GM12801 (cell line): Measurements from ENCODE around the gene ARMH1.

ENCODE experiments used
- TF ChIP-seq, protein P1 (sequence below): IDR thresholded peaks from one replicate; pipeline ENCODE4 v1.5.1; 2011; ENCODE audit warnings: control low read depth; ENCODE audit not compliant: insufficient read length; ENCODE audit errors: extremely low read depth

ARMH1 gene

DNA sequence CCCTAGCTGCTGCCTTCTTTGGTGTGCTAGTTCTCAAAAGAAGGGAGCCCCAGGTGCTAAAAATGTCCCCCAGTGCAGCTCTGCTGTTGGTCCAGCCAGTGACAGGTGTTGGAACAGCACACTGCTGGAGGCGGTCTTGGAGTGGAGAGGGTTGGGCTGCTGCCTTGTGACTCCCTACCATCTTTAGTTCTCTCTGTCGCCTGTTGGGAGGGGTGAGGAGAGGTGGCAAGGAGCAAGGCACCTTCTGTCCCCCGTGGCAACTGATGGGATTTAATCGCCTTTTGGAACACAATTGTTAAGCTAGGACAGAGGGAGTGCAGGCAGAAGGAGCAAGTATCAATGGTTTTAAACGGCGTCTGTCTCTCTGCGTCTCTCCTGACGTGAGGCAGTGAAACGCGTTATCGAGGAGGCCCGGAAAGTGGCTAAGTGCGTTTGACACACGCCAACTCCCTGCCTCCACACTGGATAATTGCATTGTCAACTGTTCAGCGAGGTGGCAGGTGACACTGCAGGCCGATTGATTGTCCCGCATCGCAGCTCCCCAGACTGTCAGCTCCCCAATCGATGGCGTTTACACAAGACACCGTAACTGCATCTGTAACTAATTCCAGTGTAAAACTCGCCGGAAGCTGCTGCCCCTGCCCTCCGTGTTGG, 34.2 kb upstream of the ARMH1 start:
- TF ChIP-seq, protein P1, sequence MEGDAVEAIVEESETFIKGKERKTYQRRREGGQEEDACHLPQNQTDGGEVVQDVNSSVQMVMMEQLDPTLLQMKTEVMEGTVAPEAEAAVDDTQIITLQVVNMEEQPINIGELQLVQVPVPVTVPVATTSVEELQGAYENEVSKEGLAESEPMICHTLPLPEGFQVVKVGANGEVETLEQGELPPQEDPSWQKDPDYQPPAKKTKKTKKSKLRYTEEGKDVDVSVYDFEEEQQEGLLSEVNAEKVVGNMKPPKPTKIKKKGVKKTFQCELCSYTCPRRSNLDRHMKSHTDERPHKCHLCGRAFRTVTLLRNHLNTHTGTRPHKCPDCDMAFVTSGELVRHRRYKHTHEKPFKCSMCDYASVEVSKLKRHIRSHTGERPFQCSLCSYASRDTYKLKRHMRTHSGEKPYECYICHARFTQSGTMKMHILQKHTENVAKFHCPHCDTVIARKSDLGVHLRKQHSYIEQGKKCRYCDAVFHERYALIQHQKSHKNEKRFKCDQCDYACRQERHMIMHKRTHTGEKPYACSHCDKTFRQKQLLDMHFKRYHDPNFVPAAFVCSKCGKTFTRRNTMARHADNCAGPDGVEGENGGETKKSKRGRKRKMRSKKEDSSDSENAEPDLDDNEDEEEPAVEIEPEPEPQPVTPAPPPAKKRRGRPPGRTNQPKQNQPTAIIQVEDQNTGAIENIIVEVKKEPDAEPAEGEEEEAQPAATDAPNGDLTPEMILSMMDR = no peak

DNA sequence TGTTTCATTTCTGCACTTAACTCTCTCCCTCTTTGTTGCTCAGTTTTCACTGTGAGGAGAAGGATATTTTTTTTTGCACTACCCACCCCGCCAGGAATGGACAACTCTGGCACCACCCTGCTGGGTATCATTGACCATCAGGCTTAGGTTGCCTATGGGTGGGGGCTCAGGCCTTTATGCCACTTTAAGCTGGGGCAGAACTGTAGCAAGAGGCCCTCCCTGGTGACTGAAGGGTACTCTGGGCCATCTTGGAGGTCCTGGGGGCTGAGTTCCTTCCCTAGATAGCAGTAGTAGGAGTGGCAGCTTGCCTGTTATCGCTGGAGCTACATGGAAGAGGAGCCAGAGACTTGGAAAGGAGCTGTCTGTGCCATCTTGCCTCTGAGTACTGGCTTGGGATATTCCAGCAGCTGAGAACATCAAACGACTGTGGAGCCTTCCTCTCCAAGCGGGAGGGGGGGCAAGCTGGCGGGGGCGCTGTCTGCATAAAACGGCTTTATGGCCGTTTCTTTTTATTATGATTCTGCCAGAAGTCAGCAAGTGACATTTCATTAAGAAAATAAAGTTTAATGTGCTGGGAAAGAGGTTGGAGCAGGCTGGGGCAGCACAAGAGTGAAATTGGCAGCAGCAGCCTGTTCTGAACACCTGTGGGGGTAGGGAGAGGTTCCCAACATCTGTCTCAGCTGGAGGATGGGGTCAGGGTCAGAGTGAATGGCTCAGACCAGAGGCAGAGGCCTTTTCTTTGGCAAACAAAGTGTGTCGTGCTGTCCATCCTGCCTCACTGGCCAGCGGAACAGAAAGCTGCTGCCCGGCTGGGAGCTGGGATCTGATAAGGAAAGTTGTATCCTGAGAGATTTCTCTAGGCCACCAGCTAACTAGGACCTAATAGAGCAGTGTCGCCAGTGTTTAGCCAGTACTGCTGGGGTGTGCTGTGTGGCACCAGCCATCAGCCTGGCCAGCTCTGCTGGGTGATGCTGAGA, 33.1 kb upstream of the ARMH1 start:
- TF ChIP-seq, protein P1 = no peak

GRCh38 chr1:44642255-44642654, 32.3 kb upstream of the ARMH1 start:
- TF ChIP-seq, protein P1 = no peak

- TF ChIP-seq, protein P1 = no peak
Observed at GRCh38 chr1:44642925-44643324, 31.6 kb upstream of the ARMH1 start.

DNA sequence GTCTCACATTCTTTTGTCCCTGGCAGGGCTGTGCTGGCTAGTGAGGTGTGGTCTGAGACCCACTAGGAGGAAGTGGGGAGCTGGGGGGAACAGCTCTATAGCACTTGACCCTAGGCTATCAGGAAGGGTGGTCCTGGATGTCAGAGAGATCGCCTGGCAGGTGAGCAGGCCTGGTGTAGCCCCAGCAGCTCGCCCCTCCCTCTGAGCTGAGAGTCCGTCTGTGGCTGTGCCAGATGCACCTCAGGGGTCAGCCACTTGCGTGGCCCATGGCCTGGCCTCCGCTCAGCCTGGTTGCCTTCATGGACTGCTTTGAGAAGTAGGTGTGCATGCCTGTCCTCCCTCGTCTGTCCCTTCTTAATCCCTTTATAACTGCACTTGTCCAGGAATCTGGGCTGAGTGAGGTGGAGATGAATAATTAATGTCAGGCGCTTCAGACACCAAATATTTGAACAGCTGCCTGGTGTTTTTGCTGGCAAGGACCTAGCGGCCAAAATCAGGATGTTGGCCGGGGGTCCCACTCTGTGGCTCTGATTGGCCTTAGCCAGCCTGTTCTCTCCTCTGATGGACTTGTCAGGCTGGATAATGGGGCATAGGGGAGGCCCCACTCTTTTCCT, 30.7 kb upstream of the ARMH1 start:
- TF ChIP-seq, protein P1 = no peak

GRCh38 chr1:44644806-44645205, 29.7 kb upstream of the ARMH1 start:
- TF ChIP-seq, protein P1 = no peak
